ENCODE measurements around the gene PAK2.
"Not testable (repeated sequence)": the region's sequence is repeated elsewhere in the genome, so short reads cannot be mapped to it uniquely, and the experiment has no call there.

Gene PAK2

GRCh38 chr3:196735751-196736150 lies 3.9 kb upstream of the PAK2 start:
- Histone ChIP-seq H3K36me3 (ENCODE audit: control insufficient read depth, insufficient read depth, low read length) (no peaks in the 10 kb centered on the region), H3K27me3 (ENCODE audit: control insufficient read depth, insufficient read depth, low read length, poor library complexity, severe bottlenecking) (no peaks in the 10 kb centered on the region), H3K9me3 (ENCODE audit: control insufficient read depth, low read length) (no peaks in the 10 kb centered on the region), H3K27ac (ENCODE audit: insufficient read depth, low read depth, low read length, poor library complexity, severe bottlenecking) (no peak overlapping the region), H3K4me1 (ENCODE audit: control insufficient read depth, insufficient read depth, low read length) (no peaks in the 10 kb centered on the region), H3K4me3 (ENCODE audit: insufficient read depth, low read depth, low read length) (no peak overlapping the region)
- 87 to 96% methylated on average over 3 of the region's 3 CpGs for WGBS, 2 experiments

- Histone ChIP-seq H3K4me3 (ENCODE audit: insufficient read depth, low read depth, low read length) (no peak overlapping the region), H3K4me1 (ENCODE audit: control insufficient read depth, insufficient read depth, low read length) (no peaks in the 10 kb centered on the region)
- 91 to 92% methylated on average over 4 of the region's 4 CpGs for WGBS, 2 experiments
These were observed 2.8 kb upstream of the PAK2 start for GRCh38 chr3:196736670-196737374.

GRCh38 chr3:196737655-196738054 lies 2.0 kb upstream of the PAK2 start:
- WGBS, 2 experiments = 87 to 91% methylated on average over 6 of the region's 6 CpGs
- H3K9me3 ChIP-seq (ENCODE audit: control insufficient read depth, low read length) = no peaks in the 10 kb centered on the region
- H3K4me1 ChIP-seq (ENCODE audit: control insufficient read depth, insufficient read depth, low read length) = no peaks in the 10 kb centered on the region
- H3K27ac ChIP-seq (ENCODE audit: insufficient read depth, low read depth, low read length, poor library complexity, severe bottlenecking) = no peak overlapping the region
- no peaks in the 10 kb centered on the region for H3K36me3 ChIP-seq (ENCODE audit: control insufficient read depth, insufficient read depth, low read length)
- H3K4me3 ChIP-seq (ENCODE audit: insufficient read depth, low read depth, low read length) = no peak overlapping the region
- H3K27me3 ChIP-seq (ENCODE audit: control insufficient read depth, insufficient read depth, low read length, poor library complexity, severe bottlenecking) = no peaks in the 10 kb centered on the region

More at GRCh38 chr3:196736670-196737374, 2.8 kb upstream of the PAK2 start:
- Histone ChIP-seq H3K27ac (ENCODE audit: insufficient read depth, low read depth, low read length, poor library complexity, severe bottlenecking) (no peak overlapping the region), H3K9me3 (ENCODE audit: control insufficient read depth, low read length) (no peaks in the 10 kb centered on the region), H3K36me3 (ENCODE audit: control insufficient read depth, insufficient read depth, low read length) (no peaks in the 10 kb centered on the region), H3K27me3 (ENCODE audit: control insufficient read depth, insufficient read depth, low read length, poor library complexity, severe bottlenecking) (no peaks in the 10 kb centered on the region)

GRCh38 chr3:196740481-196741248 lies 1.0 kb downstream of the PAK2 start:
- Histone ChIP-seq H3K9me3 (ENCODE audit: control insufficient read depth, low read length) (no peaks in the 10 kb centered on the region), H3K4me1 (ENCODE audit: control insufficient read depth, insufficient read depth, low read length) (no peaks in the 10 kb centered on the region), H3K36me3 (ENCODE audit: control insufficient read depth, insufficient read depth, low read length) (no peaks in the 10 kb centered on the region), H3K27me3 (ENCODE audit: control insufficient read depth, insufficient read depth, low read length, poor library complexity, severe bottlenecking) (no peaks in the 10 kb centered on the region), H3K27ac (ENCODE audit: insufficient read depth, low read depth, low read length, poor library complexity, severe bottlenecking) (peak overlapping the region; percentile 96), H3K4me3 (ENCODE audit: insufficient read depth, low read depth, low read length) (peak overlapping the region; percentile 96)
- WGBS, 2 experiments = 1 to 2% methylated on average over 27 to 30 of the region's 30 CpGs

- H3K36me3 ChIP-seq (ENCODE audit: control insufficient read depth, insufficient read depth, low read length) = no peaks in the 10 kb centered on the region
- 72 to 75% methylated on average over 5 of the region's 5 CpGs for WGBS, 2 experiments
- H3K9me3 ChIP-seq (ENCODE audit: control insufficient read depth, low read length) = no peaks in the 10 kb centered on the region
- no peaks in the 10 kb centered on the region for H3K27me3 ChIP-seq (ENCODE audit: control insufficient read depth, insufficient read depth, low read length, poor library complexity, severe bottlenecking)
- peak overlapping the region; percentile 96 for H3K4me3 ChIP-seq (ENCODE audit: insufficient read depth, low read depth, low read length)
- no peak overlapping the region for H3K27ac ChIP-seq (ENCODE audit: insufficient read depth, low read depth, low read length, poor library complexity, severe bottlenecking)
- no peaks in the 10 kb centered on the region for H3K4me1 ChIP-seq (ENCODE audit: control insufficient read depth, insufficient read depth, low read length)
These were observed 1.7 kb downstream of the PAK2 start for GRCh38 chr3:196741249-196741889.

- WGBS, 2 experiments = 89 to 97% methylated on average over 8 of the region's 10 CpGs
These were observed 3.9 kb downstream of the PAK2 start for GRCh38 chr3:196743569-196743968.

GRCh38 chr3:196749125-196749524 lies 9.5 kb downstream of the PAK2 start:
- WGBS, 2 experiments = 93 to 94% methylated on average over 8 of the region's 8 CpGs
- no peak overlapping the region for H3K27ac ChIP-seq (ENCODE audit: insufficient read depth, low read depth, low read length, poor library complexity, severe bottlenecking)
- H3K9me3 ChIP-seq (ENCODE audit: control insufficient read depth, low read length) = no peaks in the 10 kb centered on the region
- H3K4me1 ChIP-seq (ENCODE audit: control insufficient read depth, insufficient read depth, low read length) = no peaks in the 10 kb centered on the region
- H3K27me3 ChIP-seq (ENCODE audit: control insufficient read depth, insufficient read depth, low read length, poor library complexity, severe bottlenecking) = no peaks in the 10 kb centered on the region
- peaks cover 8% of the 10 kb centered on the region for H3K36me3 ChIP-seq (ENCODE audit: control insufficient read depth, insufficient read depth, low read length)
- H3K4me3 ChIP-seq (ENCODE audit: insufficient read depth, low read depth, low read length) = no peak overlapping the region

More at GRCh38 chr3:196743569-196743968, 3.9 kb downstream of the PAK2 start:
- not testable (repeated sequence) for H3K27me3 ChIP-seq (ENCODE audit: control insufficient read depth, insufficient read depth, low read length, poor library complexity, severe bottlenecking); H3K4me1 ChIP-seq (ENCODE audit: control insufficient read depth, insufficient read depth, low read length); H3K27ac ChIP-seq (ENCODE audit: insufficient read depth, low read depth, low read length, poor library complexity, severe bottlenecking); H3K9me3 ChIP-seq (ENCODE audit: control insufficient read depth, low read length); H3K4me3 ChIP-seq (ENCODE audit: insufficient read depth, low read depth, low read length); H3K36me3 ChIP-seq (ENCODE audit: control insufficient read depth, insufficient read depth, low read length)

- Histone ChIP-seq H3K4me1 (ENCODE audit: control insufficient read depth, insufficient read depth, low read length) (no peaks in the 10 kb centered on the region), H3K4me3 (ENCODE audit: insufficient read depth, low read depth, low read length) (no peak overlapping the region), H3K27me3 (ENCODE audit: control insufficient read depth, insufficient read depth, low read length, poor library complexity, severe bottlenecking) (no peaks in the 10 kb centered on the region), H3K27ac (ENCODE audit: insufficient read depth, low read depth, low read length, poor library complexity, severe bottlenecking) (no peak overlapping the region), H3K36me3 (ENCODE audit: control insufficient read depth, insufficient read depth, low read length) (peaks cover 19% of the 10 kb centered on the region), H3K9me3 (ENCODE audit: control insufficient read depth, low read length) (no peaks in the 10 kb centered on the region)
- WGBS, 2 experiments = 91 to 94% methylated on average over 8 of the region's 8 CpGs
These were observed 13.5 kb downstream of the PAK2 start for GRCh38 chr3:196753201-196753600.

- H3K27me3 ChIP-seq (ENCODE audit: control insufficient read depth, insufficient read depth, low read length, poor library complexity, severe bottlenecking) = no peaks in the 10 kb centered on the region
- WGBS, 2 experiments = 94 to 97% methylated on average over 9 of the region's 9 CpGs
- no peak overlapping the region for H3K27ac ChIP-seq (ENCODE audit: insufficient read depth, low read depth, low read length, poor library complexity, severe bottlenecking)
- H3K4me1 ChIP-seq (ENCODE audit: control insufficient read depth, insufficient read depth, low read length) = no peaks in the 10 kb centered on the region
- no peaks in the 10 kb centered on the region for H3K9me3 ChIP-seq (ENCODE audit: control insufficient read depth, low read length)
- no peak overlapping the region for H3K4me3 ChIP-seq (ENCODE audit: insufficient read depth, low read depth, low read length)
- H3K36me3 ChIP-seq (ENCODE audit: control insufficient read depth, insufficient read depth, low read length) = peaks cover 19% of the 10 kb centered on the region
These were observed 14.7 kb downstream of the PAK2 start for GRCh38 chr3:196754091-196754981.

Data from ectodermal cell (in vitro differentiated cells).